KOPT-K1 (cell line): Measurements from ENCODE around the gene NANS.
"Not testable (repeated sequence)": the region's sequence is repeated elsewhere in the genome, so short reads cannot be mapped to it uniquely, and the experiment has no call there.

ENCODE experiments used
- H3K27ac ChIP-seq: fragments of 200-600 bp; sonication (generic); 2 replicates; pipeline ENCODE4 v1.5.1; 2016; ENCODE audit warnings: antibody characterized with exemption, mild to moderate bottlenecking, low read depth, low read length; ENCODE audit not compliant: poor library complexity, severe bottlenecking
- H3K36me3 ChIP-seq: fragments of 200-600 bp; sonication (generic); 2 replicates; pipeline ENCODE4 v1.5.1; 2017; ENCODE audit warnings: antibody characterized with exemption, mild to moderate bottlenecking, low read length, moderate library complexity; ENCODE audit not compliant: insufficient read depth
- H3K9me3 ChIP-seq: fragments of 200-600 bp; sonication (generic); 2 replicates; pipeline ENCODE4 v1.5.1; 2017; ENCODE audit warnings: antibody characterized with exemption, low read length, mild to moderate bottlenecking; ENCODE audit not compliant: insufficient read depth, poor library complexity, severe bottlenecking

NANS gene

DNA sequence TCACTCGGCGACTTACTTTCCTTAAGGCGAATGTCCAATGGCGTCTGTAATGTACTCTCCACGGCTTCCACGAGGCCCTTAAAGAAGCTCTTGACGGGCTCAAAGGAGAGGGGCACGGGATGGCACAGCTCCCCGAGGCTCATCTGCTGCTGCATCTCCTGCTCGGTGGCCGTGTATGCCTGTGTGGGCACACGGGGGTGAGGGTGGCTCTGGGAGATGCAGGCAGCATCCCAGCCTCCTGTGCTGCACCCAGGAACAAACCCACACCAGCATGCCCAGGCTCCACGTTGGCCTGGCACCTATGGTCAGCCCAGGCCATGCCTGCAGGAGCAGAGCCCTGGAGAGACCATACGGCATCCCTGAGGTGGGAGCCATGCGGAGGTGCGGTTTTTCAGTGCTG lies 38.3 kb downstream of the NANS start:
- Histone ChIP-seq H3K27ac (no peak overlapping the region), H3K36me3 (peaks cover 97% of the 10 kb centered on the region), H3K9me3 (no peaks in the 10 kb centered on the region)

DNA sequence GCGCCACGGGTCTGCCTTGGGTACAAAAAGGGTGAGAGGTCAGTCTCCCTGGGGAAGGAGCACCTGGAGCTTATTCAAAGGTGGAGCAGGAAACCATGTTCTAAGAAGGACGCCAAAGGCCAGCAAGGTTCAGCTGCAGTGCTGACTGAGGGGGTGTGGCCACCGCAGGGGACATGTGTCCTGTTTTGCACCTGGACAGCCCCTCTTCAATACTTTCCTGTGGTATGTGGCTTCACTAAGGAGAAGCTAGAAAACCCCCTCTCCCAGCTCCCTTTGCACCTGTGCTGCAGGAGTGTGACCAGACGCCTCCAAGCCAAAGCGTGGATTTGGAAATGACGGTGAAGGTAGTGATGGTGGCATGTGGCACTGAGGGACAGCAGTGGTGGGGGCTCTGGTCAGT lies 38.9 kb downstream of the NANS start:
- Histone ChIP-seq H3K9me3 (no peaks in the 10 kb centered on the region), H3K36me3 (peaks cover 95% of the 10 kb centered on the region), H3K27ac (no peak overlapping the region)

- H3K9me3 ChIP-seq: no peaks in the 10 kb centered on the region
- H3K36me3 ChIP-seq: peaks cover 89% of the 10 kb centered on the region
- no peak overlapping the region for H3K27ac ChIP-seq
Observed at GRCh38 chr9:98096091-98096490, 39.6 kb downstream of the NANS start.

DNA sequence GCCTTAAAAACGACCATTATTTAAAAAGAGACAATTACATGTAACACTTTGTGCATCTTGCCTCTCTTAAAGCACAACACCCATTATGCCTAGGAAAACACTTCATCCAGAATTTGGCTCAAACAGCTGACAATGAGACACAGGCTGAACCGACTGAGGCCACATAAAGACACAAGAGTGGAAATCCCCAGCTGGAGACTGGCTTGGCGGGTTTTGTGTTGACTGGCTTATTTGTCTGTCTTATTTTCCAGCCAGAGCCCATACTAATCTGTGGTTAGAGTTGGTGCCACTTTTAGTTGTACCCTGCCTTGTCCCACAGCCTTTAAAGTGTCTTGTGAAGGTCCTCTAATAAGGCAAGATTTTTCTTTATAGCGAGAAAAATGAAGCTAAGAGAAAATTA lies 41.3 kb downstream of the NANS start:
- peak overlapping the region; percentile 26 for H3K27ac ChIP-seq
- no peaks in the 10 kb centered on the region for H3K9me3 ChIP-seq
- H3K36me3 ChIP-seq: peaks cover 73% of the 10 kb centered on the region

- Histone ChIP-seq H3K27ac (peak overlapping the region; percentile 99), H3K36me3 (peaks cover 58% of the 10 kb centered on the region), H3K9me3 (no peaks in the 10 kb centered on the region)
Observed at GRCh38 chr9:98099346-98099745, 42.8 kb downstream of the NANS start.

DNA sequence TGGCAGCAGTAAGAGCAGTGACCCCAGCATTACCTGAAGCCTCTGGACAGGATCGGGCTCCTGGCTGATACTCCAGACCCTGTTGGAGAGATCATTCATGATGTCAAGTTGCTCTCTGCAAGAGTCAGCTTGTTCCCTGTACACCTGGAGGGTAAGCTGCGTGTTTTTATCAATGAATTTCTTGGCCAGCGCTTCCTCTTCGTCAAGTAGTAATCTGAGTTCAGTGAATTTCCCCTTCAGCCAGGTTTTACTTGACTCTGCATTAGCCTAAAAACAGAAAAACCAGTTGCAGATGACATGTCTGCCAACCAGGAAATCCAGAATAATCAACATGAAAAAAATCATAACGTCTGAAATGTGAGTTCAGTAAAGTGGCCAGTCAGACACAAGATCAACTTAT lies 43.4 kb downstream of the NANS start:
- Histone ChIP-seq H3K27ac (peak overlapping the region; percentile 99), H3K36me3 (peaks cover 56% of the 10 kb centered on the region), H3K9me3 (no peaks in the 10 kb centered on the region)

GRCh38 chr9:98100456-98100855 lies 43.9 kb downstream of the NANS start:
- Histone ChIP-seq H3K27ac (peak overlapping the region; percentile 99), H3K36me3 (peaks cover 56% of the 10 kb centered on the region), H3K9me3 (no peaks in the 10 kb centered on the region)

GRCh38 chr9:98101416-98101815 lies 44.9 kb downstream of the NANS start:
- H3K9me3 ChIP-seq: no peaks in the 10 kb centered on the region
- H3K27ac ChIP-seq: peak overlapping the region; percentile 99
- peaks cover 56% of the 10 kb centered on the region for H3K36me3 ChIP-seq

DNA sequence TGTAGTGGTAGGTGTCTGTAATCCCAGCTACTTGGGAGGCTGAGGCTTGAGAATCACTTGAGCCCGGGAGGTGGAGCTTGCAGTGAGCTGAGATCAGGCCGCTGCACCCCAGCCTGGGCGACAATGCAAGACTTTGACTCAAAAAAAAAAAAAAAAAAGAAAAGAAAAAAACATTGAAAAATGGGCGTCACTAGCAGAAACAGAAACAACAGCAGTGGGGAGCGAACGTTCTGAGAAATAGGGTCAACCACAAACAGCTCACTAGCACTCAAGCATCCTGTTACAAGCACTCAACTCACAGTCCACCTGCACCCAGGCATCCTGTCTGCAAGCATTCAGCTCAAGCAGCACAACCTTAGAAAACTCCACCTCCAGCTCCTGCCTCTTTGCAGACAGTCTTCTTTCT lies 45.3 kb downstream of the NANS start:
- Histone ChIP-seq H3K27ac (peak overlapping the region; percentile 99), H3K9me3 (no peaks in the 10 kb centered on the region), H3K36me3 (peaks cover 56% of the 10 kb centered on the region)

DNA sequence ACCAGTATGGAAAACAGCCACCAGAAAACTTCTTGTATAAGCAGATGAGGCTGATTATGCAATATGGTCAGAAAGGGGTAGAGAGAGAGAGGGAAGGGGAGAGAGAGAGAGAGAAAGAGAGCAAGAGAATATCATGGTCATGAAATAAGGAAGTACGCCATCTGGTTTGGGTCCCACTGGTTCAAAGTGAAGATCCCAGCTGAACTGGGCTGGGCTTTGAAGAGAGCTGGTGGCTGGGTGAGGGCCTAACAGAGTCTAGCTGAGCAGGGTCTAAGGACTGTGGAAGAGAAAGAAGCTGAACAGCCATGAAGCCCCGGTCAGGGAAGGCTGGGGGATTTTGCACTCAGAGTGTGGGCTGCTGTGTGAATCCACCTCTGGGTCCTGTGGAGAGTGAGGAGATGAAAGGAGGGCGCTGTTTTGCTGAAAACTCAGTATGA lies 47.9 kb downstream of the NANS start:
- peak overlapping the region; percentile 99 for H3K27ac ChIP-seq
- peaks cover 49% of the 10 kb centered on the region for H3K36me3 ChIP-seq

DNA sequence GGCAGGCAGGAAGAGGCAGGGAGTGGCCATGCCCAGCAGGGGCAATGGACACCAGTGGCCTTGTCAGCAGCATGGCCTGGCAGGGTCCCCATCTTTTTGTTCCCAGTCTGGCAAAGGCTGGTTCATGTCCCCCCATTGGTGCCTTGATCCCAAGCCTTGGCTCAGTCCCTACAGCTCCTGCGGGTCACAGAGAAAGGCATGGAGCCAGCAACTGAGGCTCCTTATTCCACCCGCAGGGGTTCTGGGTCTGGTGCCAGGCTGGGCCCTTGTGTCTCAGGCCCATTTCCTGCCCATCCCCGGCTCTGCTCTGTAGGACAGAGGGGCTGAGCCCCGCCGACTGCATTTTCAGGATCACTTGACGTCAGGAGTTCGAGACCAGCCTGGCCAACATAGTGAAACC lies 48.5 kb downstream of the NANS start:
- Histone ChIP-seq H3K27ac (peak overlapping the region; percentile 99), H3K9me3 (no peaks in the 10 kb centered on the region), H3K36me3 (peaks cover 49% of the 10 kb centered on the region)

More for the DNA sequence above, 47.9 kb downstream of the NANS start:
- H3K9me3 ChIP-seq: no peaks in the 10 kb centered on the region

- H3K36me3 ChIP-seq: peaks cover 58% of the 10 kb centered on the region
- H3K27ac ChIP-seq: peak overlapping the region; percentile 98
- H3K9me3 ChIP-seq: no peaks in the 10 kb centered on the region
Observed at GRCh38 chr9:98107926-98108325, 51.4 kb downstream of the NANS start.

- H3K27ac ChIP-seq: peak overlapping the region; percentile 98
- H3K36me3 ChIP-seq: peaks cover 58% of the 10 kb centered on the region
- no peaks in the 10 kb centered on the region for H3K9me3 ChIP-seq
Observed at GRCh38 chr9:98108531-98109031, 52.0 kb downstream of the NANS start.

- peaks cover 58% of the 10 kb centered on the region for H3K36me3 ChIP-seq
- H3K27ac ChIP-seq: peak overlapping the region; percentile 98
- H3K9me3 ChIP-seq: no peaks in the 10 kb centered on the region
Observed at GRCh38 chr9:98109052-98109451, 52.5 kb downstream of the NANS start.

- not testable (repeated sequence) for H3K27ac ChIP-seq, H3K9me3 ChIP-seq
- H3K36me3 ChIP-seq: peaks cover 22% of the 10 kb centered on the region
Observed at GRCh38 chr9:98117097-98117496, 60.6 kb downstream of the NANS start.

DNA sequence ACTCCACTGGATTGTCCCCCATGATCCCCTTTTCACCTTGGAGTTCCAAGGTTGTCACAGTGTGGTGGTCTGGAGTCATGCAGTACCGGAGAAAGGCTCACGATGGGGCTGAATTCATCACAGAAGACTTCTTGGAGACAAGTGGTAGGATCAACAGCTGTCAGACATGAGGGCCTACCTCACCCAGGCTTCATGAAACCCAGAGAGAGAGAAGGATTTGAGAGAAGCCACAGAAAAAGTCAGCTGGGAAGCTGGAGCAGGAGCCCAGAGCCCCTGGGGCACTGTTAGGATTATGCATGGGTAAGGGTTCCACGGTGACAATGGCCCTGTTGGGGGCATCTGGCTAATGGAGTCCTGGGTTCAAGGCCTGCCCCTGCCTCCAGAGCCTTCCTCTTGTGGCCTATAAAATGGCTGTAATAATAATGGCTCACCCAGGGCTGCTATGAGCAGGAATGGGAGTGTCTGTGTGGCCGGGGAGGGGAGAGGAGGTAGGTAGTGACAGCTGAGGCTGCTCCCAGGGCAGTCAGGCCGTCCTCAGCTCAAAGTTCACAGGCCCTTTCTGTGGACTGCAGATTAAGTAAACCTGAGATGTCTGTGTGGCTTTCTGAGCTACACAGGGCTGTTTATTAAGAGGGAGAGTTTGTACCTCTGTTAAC lies 61.6 kb downstream of the NANS start:
- H3K9me3 ChIP-seq: no peaks in the 10 kb centered on the region
- peaks cover 22% of the 10 kb centered on the region for H3K36me3 ChIP-seq
- H3K27ac ChIP-seq: peak overlapping the region; percentile 92
